GM12875 (cell line): ENCODE data around the gene OR4C15.

Experiments
- H3K4me3 ChIP-seq: one replicate; pipeline ENCODE4 v1.5.1; 2011; ENCODE audit warnings: low read depth, low read length, control low read depth
- TF ChIP-seq, protein P1 (sequence below): IDR thresholded peaks from 2 replicates; pipeline ENCODE4 v1.5.1; 2011; ENCODE audit warnings: low read depth, mild to moderate bottlenecking, control low read depth, inconsistent platforms, low read length, moderate library complexity, borderline replicate concordance; ENCODE audit not compliant: insufficient read depth

Gene OR4C15

DNA sequence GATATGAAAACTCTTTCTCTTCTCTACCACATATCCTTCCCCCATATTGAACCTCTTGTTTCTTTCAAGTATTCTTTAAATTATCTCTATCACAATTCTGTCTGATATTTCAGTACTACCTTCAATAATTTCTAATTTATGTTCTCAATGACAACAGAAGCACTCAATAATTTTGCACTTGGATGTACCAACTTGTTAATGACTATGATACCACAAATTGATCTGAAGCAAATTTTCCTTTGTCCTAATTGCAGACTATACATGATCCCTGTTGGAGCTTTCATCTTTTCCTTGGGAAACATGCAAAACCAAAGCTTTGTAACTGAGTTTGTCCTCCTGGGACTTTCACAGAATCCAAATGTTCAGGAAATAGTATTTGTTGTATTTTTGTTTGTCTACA lies at the start of gene OR4C15:
Gene OR4C15 (plus strand): TSS at position 301 of the 400 bp plus-strand sequence. CDS start 0 bp downstream, at position 301.
- TF ChIP-seq, protein P1, sequence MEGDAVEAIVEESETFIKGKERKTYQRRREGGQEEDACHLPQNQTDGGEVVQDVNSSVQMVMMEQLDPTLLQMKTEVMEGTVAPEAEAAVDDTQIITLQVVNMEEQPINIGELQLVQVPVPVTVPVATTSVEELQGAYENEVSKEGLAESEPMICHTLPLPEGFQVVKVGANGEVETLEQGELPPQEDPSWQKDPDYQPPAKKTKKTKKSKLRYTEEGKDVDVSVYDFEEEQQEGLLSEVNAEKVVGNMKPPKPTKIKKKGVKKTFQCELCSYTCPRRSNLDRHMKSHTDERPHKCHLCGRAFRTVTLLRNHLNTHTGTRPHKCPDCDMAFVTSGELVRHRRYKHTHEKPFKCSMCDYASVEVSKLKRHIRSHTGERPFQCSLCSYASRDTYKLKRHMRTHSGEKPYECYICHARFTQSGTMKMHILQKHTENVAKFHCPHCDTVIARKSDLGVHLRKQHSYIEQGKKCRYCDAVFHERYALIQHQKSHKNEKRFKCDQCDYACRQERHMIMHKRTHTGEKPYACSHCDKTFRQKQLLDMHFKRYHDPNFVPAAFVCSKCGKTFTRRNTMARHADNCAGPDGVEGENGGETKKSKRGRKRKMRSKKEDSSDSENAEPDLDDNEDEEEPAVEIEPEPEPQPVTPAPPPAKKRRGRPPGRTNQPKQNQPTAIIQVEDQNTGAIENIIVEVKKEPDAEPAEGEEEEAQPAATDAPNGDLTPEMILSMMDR = no peak
- no peak within 1 kb of the TSS for H3K4me3 ChIP-seq

DNA sequence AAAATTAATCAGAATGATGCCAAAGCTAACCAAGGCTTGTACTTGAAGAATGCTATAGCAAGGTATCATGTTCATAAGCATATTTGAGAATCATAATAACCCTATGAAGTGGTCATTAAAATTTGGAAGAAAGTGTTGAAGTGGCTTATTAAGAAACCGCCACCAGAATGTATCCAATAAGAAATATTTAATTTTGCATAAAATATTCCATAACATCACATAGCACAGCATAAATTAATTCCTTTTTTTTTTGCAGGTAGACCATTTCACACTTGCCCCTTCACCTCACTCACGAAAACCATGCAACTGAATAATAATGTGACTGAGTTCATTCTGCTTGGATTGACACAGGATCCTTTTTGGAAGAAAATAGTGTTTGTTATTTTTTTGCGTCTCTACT lies 17.6 kb downstream of the OR4C15 start, which contains the start of gene OR4C16:
Gene OR4C16 (plus strand): TSS at position 301 of the 400 bp plus-strand sequence. CDS start 0 bp downstream, at position 301.
- no peak within 1 kb of the TSS for H3K4me3 ChIP-seq
- TF ChIP-seq, protein P1 = no peak

DNA sequence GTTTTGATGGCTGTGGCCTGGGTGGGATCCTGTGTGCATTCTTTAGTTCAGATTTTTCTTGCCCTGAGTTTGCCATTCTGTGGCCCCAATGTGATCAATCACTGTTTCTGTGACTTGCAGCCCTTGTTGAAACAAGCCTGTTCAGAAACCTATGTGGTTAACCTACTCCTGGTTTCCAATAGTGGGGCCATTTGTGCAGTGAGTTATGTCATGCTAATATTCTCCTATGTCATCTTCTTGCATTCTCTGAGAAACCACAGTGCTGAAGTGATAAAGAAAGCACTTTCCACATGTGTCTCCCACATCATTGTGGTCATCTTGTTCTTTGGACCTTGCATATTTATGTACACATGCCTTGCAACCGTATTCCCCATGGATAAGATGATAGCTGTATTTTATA lies 18.3 kb downstream of the OR4C15 start:
- TF ChIP-seq, protein P1 = no peak
- no peak overlapping the region for H3K4me3 ChIP-seq
